T1000 (cell line): ENCODE results near the gene PPP1R12B.
"Not testable (repeated sequence)": the region's sequence is repeated elsewhere in the genome, so short reads cannot be mapped to it uniquely, and the experiment has no call there.

Experiments used
- DNase-seq: peaks from one replicate; lab custom pipeline; 2025; ENCODE audit warnings: mixed read lengths; lab: John Stamatoyannopoulos, UW

Gene PPP1R12B

DNA sequence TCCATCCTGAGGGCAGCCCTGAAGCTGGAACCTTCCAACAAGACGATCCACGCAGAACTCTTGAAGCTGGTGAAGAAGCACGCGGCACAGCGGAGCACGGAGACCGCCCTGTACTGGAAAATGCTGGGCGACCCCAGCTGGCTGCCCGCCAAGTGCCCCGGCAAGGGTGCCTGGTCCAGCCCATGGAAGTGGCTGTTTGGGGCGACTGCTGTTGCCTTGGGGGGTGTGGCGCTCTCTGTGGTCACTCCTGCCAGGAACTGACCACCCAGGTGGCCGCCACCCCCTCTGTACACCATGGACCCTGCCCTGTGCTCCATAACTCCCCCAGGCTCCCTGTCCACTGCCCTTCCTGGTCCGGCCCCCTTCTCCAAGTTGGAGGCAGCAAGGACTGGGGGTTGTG is 90.8 kb downstream of the PPP1R12B start:
- no peak for DNase-seq

GRCh38 chr1:202448140-202448539 is 99.6 kb downstream of the PPP1R12B start:
- DNase-seq = not testable (repeated sequence)

DNA sequence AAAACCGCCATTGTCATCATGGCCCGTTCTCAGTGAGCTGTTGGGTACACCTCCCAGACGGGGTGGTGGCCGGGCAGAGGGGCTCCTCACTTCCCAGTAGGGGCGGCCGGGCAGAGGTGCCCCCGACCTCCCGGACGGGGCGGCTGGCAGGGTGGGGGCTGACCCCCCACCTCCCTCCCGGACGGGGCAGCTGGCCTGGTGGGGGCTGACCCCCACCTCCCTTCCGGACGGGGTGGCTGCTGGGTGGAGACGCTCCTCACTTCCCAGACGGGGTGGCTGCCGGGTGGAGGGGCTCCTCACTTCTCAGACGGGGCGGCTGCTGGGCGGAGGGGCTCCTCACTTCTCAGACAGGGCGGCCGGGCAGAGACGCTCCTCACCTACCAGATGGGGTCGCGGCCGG is 103.1 kb downstream of the PPP1R12B start:
- DNase-seq = not testable (repeated sequence)

DNA sequence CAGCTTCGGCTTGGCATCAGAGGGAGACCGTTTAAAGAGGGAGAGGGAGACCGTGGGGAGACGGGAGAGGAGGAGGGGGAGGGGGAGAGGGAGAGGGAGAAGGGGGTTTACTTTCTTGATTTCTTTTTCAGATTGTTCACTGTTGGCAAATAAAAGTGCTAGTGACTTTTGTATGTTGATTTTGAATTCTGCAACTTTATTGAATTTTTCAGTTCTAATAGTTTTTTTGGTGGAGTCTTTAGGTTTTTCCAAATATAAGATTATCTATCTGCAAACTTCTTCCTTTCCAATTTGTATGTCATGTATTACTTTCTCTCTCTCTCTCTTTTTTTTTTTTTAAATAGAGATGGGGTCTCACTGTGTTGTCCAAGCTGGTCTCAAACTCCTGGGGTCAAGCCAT is 104.0 kb downstream of the PPP1R12B start:
- DNase-seq = no peak

GRCh38 chr1:202456372-202457169 is 108.1 kb downstream of the PPP1R12B start:
- DNase-seq = not testable (repeated sequence)

DNA sequence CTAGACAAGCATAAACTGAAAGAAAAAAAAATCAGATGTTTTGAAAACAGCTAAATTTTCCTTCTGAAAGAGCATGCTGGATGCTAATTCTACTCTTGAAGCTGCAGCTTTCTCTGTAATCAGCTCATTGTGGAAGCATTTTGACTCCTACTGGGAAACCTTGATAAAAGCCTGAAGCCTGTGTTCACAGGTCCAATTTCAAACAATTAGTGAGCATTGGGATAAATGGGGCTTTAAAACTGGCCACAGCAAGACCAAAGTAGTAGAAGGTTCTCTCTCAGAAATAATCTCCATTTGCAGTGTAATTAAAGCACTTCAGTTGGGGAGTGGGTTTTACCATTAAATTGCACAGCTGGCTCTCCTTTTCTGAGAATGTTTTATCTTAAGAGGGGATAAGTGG is 110.2 kb downstream of the PPP1R12B start:
- DNase-seq = not testable (repeated sequence)

GRCh38 chr1:202459470-202460142 is 111.1 kb downstream of the PPP1R12B start:
- DNase-seq = not testable (repeated sequence)

DNA sequence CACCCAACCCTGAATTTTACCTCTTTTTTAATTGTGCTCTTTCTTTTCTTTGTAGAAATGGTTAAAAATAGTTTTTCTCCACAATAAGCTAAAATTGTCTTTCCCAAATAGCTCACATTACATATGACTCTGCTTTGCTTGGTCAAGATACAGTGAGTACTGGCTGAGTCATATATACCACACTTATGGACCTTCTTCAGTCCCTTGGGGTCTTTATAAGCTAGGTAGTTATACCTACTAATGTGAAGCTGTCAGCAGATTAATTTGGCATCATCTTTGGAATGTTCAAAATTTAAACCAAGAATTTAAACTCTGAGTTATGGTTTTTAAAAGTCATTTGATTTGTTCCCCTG is 111.6 kb downstream of the PPP1R12B start:
- DNase-seq = not testable (repeated sequence)

GRCh38 chr1:202462342-202463076 is 114.0 kb downstream of the PPP1R12B start:
- DNase-seq = no peak

- not testable (repeated sequence) for DNase-seq
These were observed 115.7 kb downstream of the PPP1R12B start for GRCh38 chr1:202464153-202464742.

DNA sequence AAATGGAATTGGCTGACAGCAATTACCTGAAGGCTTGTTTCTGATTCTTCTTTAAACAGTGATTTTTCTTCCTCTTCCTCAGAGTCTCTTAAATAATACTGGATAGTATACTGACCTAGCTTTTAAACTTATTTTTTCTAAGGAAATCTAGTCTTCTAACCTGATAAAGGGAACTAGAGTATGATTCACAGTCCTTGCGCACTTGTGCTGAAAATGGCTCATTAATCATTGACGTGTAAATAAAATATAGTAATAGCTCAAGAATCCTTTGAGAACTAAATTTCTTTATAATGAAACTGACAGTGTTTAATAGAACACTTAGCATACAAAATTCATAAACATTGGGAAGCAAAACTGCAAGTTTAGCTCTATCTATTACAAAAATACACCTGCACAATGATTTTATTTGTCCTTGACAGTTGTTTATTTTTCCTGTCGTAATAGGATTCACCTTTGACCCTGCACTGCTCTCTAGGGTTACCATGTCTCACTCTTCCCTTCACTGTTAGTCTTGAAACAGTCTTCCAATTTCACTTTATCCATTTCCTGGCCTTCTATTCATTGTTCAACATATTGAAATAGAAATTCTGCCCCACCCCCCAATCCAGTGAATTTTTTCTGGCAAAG is 117.3 kb downstream of the PPP1R12B start:
- DNase-seq = not testable (repeated sequence)

- DNase-seq = not testable (repeated sequence)
These were observed 117.8 kb downstream of the PPP1R12B start for GRCh38 chr1:202466339-202466738.

DNA sequence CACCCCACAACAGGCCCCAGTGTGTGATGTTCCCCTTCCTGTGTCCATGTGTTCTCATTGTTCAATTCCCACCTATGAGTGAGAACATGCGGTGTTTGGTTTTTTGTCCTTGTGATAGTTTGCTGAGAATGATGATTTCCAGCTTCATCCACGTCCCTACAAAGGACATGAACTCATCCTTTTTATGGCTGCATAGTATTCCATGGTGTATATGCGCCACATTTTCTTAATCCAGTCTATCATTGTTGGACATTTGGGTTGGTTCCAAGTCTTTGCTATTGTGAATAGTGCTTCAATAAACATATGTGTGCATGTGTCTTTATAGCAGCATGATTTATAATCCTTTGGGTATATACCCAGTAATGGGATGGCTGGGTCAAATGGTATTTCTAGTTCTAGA is 118.9 kb downstream of the PPP1R12B start:
- DNase-seq = not testable (repeated sequence)

GRCh38 chr1:202468695-202469094 is 120.2 kb downstream of the PPP1R12B start:
- DNase-seq = not testable (repeated sequence)

GRCh38 chr1:202469123-202469522 is 120.6 kb downstream of the PPP1R12B start:
- not testable (repeated sequence) for DNase-seq

DNA sequence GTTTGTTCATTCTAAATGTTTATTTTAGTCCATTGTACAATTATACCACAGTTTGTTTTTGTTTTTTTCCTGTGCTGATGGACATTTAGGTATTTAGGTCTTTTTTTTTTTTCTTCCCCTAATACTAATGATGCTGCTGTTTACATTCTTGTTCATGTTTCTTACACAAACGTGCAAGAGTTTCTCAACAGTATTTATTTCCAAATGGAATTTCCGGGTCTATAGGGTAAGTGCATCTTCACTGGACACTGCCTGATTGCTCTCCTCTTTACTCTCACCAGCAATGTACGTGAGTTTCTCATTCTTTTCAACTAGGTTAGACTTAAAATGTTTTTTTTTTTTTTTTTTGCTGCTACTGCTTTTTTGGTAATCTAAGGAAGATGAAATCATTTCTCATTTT is 122.7 kb downstream of the PPP1R12B start:
- no peak for DNase-seq

GRCh38 chr1:202472347-202473124 is 124.0 kb downstream of the PPP1R12B start:
- DNase-seq = not testable (repeated sequence)

GRCh38 chr1:202473266-202474045 is 125.0 kb downstream of the PPP1R12B start:
- DNase-seq = not testable (repeated sequence)

- not testable (repeated sequence) for DNase-seq
These were observed 131.2 kb downstream of the PPP1R12B start for GRCh38 chr1:202479661-202480060.

- not testable (repeated sequence) for DNase-seq
These were observed 132.1 kb downstream of the PPP1R12B start for GRCh38 chr1:202480640-202481039.
